Skeletal muscle tissue (tissue), 4 donors: ENCODE data around the gene PARD6A. TPM values are rescaled to one million over a fixed set of nuclear protein-coding genes. Genes with fewer than 3 reads are reported as not detected.

Experiments used
- H3K27ac ChIP-seq: one replicate; pipeline ENCODE4 v1.7.0; 2013; ENCODE audit warnings: mild to moderate bottlenecking, low read depth, low read length, inconsistent platforms
- H3K27me3 ChIP-seq, 3 donors: one replicate each; pipeline ENCODE4 v1.7.0; 2013; ENCODE audit warnings: low read length in 3 of 3; ENCODE audit not compliant: control insufficient read depth in 3 of 3, insufficient read depth in 3 of 3
- H3K36me3 ChIP-seq, 3 donors: one replicate each; pipeline ENCODE4 v1.7.0; 2013; ENCODE audit warnings: low read length in 3 of 3; ENCODE audit not compliant: control insufficient read depth in 3 of 3, insufficient read depth in 3 of 3
- H3K4me1 ChIP-seq, 3 donors: one replicate each; pipeline ENCODE4 v1.7.0; 2013; ENCODE audit warnings: low read length in 3 of 3, mild to moderate bottlenecking in 3 of 3; ENCODE audit not compliant: control insufficient read depth in 3 of 3, insufficient read depth in 3 of 3
- H3K4me3 ChIP-seq, 3 donors: one replicate each; pipeline ENCODE4 v1.7.0; 2013; ENCODE audit warnings: low read length in 3 of 3
- H3K9ac ChIP-seq, 3 donors: one replicate each; pipeline ENCODE4 v1.7.0; 2013; ENCODE audit warnings: low read length in 3 of 3, mild to moderate bottlenecking in 3 of 3, moderate library complexity in 2 of 3, low read depth in 1 of 3
- H3K9me3 ChIP-seq, 3 donors: one replicate each; pipeline ENCODE4 v1.7.0; 2013; ENCODE audit warnings: low read length in 3 of 3; ENCODE audit not compliant: control insufficient read depth in 3 of 3
- total RNA-seq: library from RNA; depleted of rRNA; stranded (reverse); fragments of >200 nt; gene quantifications from one replicate; pipeline ENCODE4 v1.2.3, GENCODE V29; 2014
- donor health status: Osteomylitis.

PARD6A gene
- total RNA-seq, 1 donor from 2014 or later: 0.52 TPM

DNA sequence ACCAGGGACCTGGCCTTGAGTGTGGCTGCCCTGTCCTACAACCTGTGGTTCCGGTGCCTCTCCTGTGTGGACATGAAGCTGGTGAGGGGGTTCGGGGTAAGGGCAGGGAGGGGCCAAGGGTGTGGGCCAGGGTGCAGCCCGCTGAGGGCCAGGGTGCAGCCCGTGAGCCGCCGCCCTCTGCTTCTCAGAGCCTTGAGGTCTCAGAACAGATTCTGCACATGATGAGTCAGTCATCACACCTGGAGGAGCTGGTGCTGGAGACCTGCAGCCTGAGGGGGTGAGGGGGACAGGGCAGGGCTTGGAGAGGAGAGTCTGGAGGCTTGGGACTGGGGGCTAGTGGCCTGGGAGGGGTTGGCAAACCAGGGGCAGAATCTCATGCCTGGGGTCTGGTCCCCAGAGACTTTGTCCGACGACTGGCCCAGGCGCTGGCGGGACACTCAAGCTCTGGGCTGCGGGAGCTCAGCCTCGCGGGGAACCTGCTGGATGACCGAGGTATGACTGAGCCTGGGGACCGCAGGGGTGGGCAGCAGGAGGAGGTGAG lies 13.6 kb upstream of the PARD6A start:
- H3K4me1 ChIP-seq: peaks cover 6 to 12% (median 10%) of the 10 kb centered on the region in 3 donors
- no peaks in the 10 kb centered on the region for H3K9me3 ChIP-seq
- H3K4me3 ChIP-seq: no peak overlapping the region
- H3K27ac ChIP-seq: no peak overlapping the region
- H3K36me3 ChIP-seq: no peaks in the 10 kb centered on the region
- no peak overlapping the region for H3K9ac ChIP-seq
- peaks cover 68 to 71% (median 71%) of the 10 kb centered on the region in 3 donors for H3K27me3 ChIP-seq

DNA sequence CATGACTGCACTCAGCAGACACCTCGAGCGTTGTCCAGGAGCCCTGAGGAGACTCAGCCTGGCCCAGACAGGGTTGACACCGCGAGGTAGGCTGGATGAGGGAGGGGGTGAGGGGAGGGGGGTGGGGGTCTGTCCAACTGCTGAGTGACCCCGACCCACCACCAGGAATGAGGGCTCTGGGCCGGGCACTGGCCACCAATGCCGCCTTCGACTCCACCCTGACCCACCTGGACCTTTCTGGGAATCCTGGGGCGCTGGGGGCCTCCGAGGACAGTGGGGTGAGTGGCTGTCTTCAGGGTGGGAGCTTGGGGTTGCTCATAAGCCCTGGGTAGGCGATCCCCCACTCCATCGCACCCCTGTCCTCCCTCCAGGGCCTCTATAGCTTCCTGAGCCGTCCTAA lies 13.1 kb upstream of the PARD6A start:
- H3K4me3 ChIP-seq: no peak overlapping the region
- no peak overlapping the region for H3K9ac ChIP-seq
- no peak overlapping the region for H3K27ac ChIP-seq
- H3K27me3 ChIP-seq: peaks cover 70 to 75% (median 75%) of the 10 kb centered on the region in 3 donors
- no peaks in the 10 kb centered on the region for H3K36me3 ChIP-seq
- H3K4me1 ChIP-seq: peaks cover 1 to 7% (median 5%) of the 10 kb centered on the region in 3 donors
- H3K9me3 ChIP-seq: no peaks in the 10 kb centered on the region

DNA sequence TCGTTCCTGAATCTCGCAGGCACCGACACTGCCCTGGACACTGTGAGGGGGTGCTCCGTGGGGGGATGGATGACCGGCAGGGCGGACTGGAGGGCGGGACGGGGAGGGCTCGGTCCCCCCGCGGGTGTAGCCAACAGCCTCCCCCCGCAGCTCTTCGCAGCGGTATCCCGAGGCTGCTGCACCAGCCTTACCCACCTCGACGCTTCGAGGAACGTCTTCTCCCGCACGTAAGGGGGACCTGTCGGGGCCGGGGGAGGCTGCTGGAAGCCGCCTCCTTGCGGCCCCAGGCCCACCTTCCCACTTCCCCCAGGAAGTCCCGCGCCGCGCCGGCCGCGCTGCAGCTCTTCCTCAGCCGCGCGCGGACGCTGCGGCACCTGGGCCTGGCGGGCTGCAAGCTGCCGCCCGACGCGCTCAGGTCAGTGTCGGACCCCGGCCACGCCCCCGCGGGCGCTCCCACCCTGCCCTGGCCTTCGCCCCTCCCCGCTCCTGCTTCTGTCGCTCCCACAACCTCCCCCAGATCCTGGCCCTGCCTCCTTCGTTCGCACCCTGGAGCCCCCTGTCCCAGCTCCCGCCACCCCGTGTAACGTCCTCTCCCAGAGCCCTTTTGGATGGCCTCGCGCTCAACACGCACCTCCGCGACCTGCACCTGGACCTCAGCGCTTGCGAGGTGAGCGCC lies 12.5 kb upstream of the PARD6A start:
- H3K9me3 ChIP-seq: no peaks in the 10 kb centered on the region
- peak overlapping the region in 1 of 3 donors; percentile 13 for H3K4me3 ChIP-seq
- H3K9ac ChIP-seq: no peak overlapping the region
- no peaks in the 10 kb centered on the region for H3K36me3 ChIP-seq
- peaks cover 70 to 77% (median 77%) of the 10 kb centered on the region in 3 donors for H3K27me3 ChIP-seq
- no peak overlapping the region for H3K27ac ChIP-seq
- peaks cover 2 to 9% (median 4%) of the 10 kb centered on the region in 3 donors for H3K4me1 ChIP-seq

DNA sequence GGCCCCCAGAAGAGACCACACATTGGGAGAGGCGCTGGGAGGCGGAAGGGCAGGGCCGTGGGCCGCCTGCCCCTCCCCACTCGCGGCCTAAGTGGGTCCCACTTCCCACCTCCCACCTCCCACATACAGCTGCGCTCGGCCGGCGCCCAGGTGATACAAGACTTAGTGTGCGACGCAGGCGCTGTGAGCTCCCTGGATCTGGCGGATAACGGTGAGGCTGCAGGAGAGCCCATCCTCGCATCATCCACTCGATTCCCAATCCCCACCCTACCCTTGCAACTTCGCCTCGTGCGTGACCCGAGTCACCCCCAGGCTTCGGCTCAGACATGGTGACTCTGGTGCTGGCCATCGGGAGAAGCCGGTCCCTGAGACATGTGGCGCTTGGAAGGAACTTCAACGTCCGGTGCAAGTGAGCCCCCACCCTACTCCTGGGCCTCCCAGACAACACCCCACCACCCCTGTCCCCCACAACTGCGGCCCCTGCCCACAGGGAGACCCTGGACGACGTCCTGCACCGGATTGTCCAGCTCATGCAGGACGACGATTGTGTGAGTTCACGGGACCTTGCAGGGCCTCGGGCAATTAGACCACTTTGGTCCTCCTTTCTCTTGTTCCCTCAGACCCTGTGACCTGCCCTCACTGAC lies 11.9 kb upstream of the PARD6A start:
- peaks cover 72 to 84% (median 83%) of the 10 kb centered on the region in 3 donors for H3K27me3 ChIP-seq

DNA sequence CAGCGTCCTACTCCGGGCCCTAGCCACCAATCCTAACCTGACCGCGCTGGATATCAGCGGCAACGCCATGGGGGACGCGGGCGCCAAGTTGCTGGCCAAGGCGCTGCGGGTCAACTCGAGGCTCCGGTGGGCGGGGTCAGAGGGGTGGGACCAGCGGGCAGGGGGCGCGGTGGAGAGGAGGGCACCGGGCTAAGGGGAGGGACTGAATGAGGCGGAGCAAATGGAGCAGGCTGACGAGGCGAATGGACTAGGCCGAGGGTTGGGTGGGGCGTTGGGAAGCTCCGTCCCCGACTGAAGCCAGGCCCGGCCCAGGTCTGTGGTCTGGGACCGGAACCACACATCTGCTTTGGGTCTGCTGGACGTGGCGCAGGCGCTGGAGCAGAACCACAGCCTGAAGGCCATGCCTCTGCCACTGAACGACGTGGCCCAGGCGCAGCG lies 11.2 kb upstream of the PARD6A start:
- H3K9me3 ChIP-seq: no peaks in the 10 kb centered on the region
- H3K9ac ChIP-seq: no peak overlapping the region
- no peak overlapping the region for H3K27ac ChIP-seq
- no peaks in the 10 kb centered on the region for H3K36me3 ChIP-seq
- H3K27me3 ChIP-seq: peaks cover 77 to 90% (median 88%) of the 10 kb centered on the region in 3 donors
- H3K4me1 ChIP-seq: peaks cover 4 to 13% (median 6%) of the 10 kb centered on the region in 3 donors
- H3K4me3 ChIP-seq: no peak overlapping the region

More for the DNA sequence above, 11.9 kb upstream of the PARD6A start:
- Histone ChIP-seq H3K4me3 (no peak overlapping the region), H3K36me3 (no peaks in the 10 kb centered on the region), H3K9ac (no peak overlapping the region), H3K9me3 (no peaks in the 10 kb centered on the region), H3K27ac (no peak overlapping the region), H3K4me1 (peaks cover 4 to 14% (median 6%) of the 10 kb centered on the region in 3 donors)

DNA sequence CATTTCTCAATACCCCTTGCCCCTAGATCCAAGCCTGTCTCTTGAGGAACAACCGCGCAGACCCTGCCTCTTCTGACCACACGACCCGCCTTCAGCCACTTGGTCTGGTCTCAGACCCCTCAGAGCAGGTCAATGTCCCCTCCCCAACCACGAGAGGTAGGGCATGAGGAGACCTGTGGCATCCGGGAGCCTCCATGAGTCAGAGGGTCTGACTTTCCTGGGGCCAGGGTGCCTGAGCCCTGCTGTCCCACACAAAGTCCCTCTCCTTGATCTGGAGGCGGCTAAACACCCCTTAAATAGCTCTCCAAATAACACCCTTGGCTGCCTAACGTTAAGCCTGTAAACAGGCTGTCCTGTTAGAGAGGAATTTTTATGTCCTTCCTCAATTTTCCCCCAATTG lies 10.7 kb upstream of the PARD6A start:
- Histone ChIP-seq H3K27me3 (peaks cover 81 to 93% (median 90%) of the 10 kb centered on the region in 3 donors), H3K9ac (no peak overlapping the region), H3K4me1 (peaks cover 4 to 11% (median 6%) of the 10 kb centered on the region in 3 donors), H3K36me3 (no peaks in the 10 kb centered on the region), H3K9me3 (no peaks in the 10 kb centered on the region), H3K27ac (no peak overlapping the region), H3K4me3 (no peak overlapping the region)

DNA sequence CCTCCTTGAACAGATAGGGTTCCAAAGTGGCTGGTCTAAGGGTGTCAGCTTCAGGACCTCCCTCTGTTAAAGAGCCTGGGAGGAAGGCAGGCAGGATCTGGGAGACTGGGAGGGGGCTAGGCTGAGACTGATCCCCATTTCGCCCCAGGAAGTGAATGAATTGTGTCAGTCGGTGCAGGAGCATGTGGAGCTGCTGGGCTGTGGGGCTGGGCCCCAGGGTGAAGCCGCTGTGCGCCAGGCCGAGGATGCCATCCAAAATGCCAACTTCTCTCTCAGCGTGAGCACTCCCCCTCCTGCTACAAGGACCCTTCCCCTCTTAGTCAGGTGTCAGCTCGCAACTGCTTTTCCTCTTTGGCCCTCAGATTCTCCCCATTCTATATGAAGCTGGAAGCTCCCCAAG lies 9.7 kb upstream of the PARD6A start:
- Histone ChIP-seq H3K27me3 (peaks cover 72 to 90% (median 90%) of the 10 kb centered on the region in 3 donors), H3K36me3 (no peaks in the 10 kb centered on the region), H3K4me1 (peaks cover 4 to 11% (median 6%) of the 10 kb centered on the region in 3 donors), H3K9me3 (no peaks in the 10 kb centered on the region), H3K4me3 (no peak overlapping the region), H3K27ac (no peak overlapping the region), H3K9ac (no peak overlapping the region)

DNA sequence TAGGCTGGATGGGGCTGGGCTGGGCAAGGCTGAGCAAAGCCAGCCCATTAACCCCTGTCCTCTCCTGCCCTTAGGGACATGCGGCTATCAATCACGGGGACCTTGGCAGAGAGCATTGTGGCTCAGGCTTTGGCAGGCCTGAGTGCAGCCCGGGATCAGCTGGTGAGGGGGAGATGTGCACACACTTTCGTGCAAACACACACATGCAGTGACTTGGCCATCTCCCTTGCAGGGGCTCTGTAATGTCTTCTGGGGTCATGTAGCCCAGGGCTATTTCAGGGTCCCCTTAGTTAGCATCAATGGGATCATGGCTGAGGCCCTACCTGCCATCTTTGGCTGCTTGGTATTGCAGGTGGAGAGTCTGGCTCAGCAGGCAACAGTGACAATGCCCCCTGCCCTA lies 8.9 kb upstream of the PARD6A start:
- H3K9ac ChIP-seq: no peak overlapping the region
- H3K36me3 ChIP-seq: no peaks in the 10 kb centered on the region
- peaks cover 4 to 11% (median 6%) of the 10 kb centered on the region in 3 donors for H3K4me1 ChIP-seq
- H3K27me3 ChIP-seq: peaks cover 64 to 84% (median 82%) of the 10 kb centered on the region in 3 donors
- no peaks in the 10 kb centered on the region for H3K9me3 ChIP-seq
- no peak overlapping the region for H3K4me3 ChIP-seq
- H3K27ac ChIP-seq: no peak overlapping the region

DNA sequence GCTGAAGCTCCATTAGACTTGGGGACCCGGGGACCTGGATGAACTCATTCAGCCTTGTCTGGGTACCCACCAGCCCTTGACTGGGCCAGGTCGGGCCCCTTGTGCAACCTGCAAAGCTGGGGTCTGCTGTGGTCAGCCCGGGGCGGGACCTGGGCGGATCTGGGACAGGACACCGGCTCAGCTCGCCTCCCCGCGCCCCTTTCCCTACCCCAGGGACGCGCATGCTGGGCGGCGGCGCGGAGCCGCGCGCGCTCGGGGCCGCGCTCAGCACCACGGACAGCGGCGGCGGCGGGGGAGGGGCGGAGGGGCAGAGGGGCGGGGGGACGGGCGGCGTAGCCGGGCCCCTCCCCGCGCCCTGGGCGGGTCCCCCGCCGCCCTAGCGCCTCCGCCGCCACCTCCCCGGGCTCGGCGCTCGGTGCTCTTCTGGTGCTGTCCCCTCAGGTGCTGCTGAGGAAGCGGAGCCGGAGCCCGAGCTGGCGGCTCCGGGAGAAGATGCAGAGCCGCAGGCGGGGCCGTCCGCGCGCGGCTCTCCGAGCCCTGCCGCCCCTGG lies 8.1 kb upstream of the PARD6A start:
- Histone ChIP-seq H3K9ac (no peak overlapping the region), H3K4me3 (no peak overlapping the region), H3K4me1 (peaks cover 4 to 11% (median 6%) of the 10 kb centered on the region in 3 donors)

More for the DNA sequence above, 8.1 kb upstream of the PARD6A start:
- Histone ChIP-seq H3K36me3 (peaks cover 2 to 3% (median 3%) of the 10 kb centered on the region in 3 donors), H3K9me3 (no peaks in the 10 kb centered on the region), H3K27me3 (peaks cover 57 to 77% (median 75%) of the 10 kb centered on the region in 3 donors), H3K27ac (no peak overlapping the region)
